ENCODE results near the gene TPSB2. TPM values are rescaled to one million over a fixed set of nuclear protein-coding genes. Genes with fewer than 3 reads are reported as not detected.
"Not testable (repeated sequence)": the region's sequence is repeated elsewhere in the genome, so short reads cannot be mapped to it uniquely, and the experiment has no call there.

The TPSB2 gene
- total RNA-seq, 1 donor from 2014 or later, result not detected

DNA sequence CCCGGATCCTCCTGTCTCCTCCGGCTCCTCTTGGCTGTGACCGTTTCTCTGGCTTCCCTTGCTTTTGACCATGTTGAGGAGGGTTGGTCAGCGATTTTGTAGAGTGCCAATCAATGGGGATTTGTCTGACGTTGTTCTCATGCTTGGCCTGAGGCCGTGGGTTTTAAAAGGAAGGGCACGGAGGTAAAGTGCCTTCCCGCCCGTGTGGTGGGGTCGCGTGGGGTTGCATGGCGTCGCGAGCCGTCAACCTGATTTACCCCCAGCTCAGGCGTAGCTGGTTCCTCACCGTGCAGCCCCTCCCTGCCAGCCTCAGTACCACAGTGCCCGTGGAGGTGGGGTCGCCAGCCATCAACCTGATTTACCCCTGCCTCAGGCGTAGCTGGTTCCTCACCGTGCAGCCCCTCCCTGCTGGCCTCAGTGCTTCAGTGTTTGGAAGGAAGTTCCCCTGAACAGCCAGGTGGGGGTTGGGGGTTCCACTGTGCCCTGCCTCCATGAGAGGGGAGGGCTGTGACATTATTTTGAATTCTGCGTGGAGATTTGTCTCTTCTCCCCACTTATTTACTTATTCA is 15.6 kb upstream of the TPSB2 start:
- H3K27ac ChIP-seq, result no peak overlapping the region
- no peaks in the 10 kb centered on the region for H3K36me3 ChIP-seq
- no peaks in the 10 kb centered on the region for H3K4me1 ChIP-seq
- intact Hi-C loops (cut with DNase I), result no loop called here
- no peaks in the 10 kb centered on the region for H3K27me3 ChIP-seq
- no peak overlapping the region for H3K4me3 ChIP-seq
- DNase-seq (ENCODE audit: low spot score in 2 of 2), result no peak
- no peak for TF ChIP-seq CTCF (IDR thresholded peaks at IDR 0.05)
- no peaks in the 10 kb centered on the region for H3K9me3 ChIP-seq

GRCh38 chr16:1244881-1245280 is 14.9 kb upstream of the TPSB2 start:
- intact Hi-C loops (cut with DNase I), result no loop called here
- Histone ChIP-seq H3K36me3 (no peaks in the 10 kb centered on the region), H3K27ac (no peak overlapping the region), H3K9me3 (no peaks in the 10 kb centered on the region), H3K4me1 (no peaks in the 10 kb centered on the region), H3K4me3 (no peak overlapping the region), H3K27me3 (no peaks in the 10 kb centered on the region)
- no peak for TF ChIP-seq CTCF (IDR thresholded peaks at IDR 0.05)
- DNase-seq (ENCODE audit: low spot score in 2 of 2), result no peak

GRCh38 chr16:1243907-1244850 is 14.2 kb upstream of the TPSB2 start:
- H3K4me3 ChIP-seq; H3K9me3 ChIP-seq; intact Hi-C loops (cut with DNase I); H3K4me1 ChIP-seq; H3K27me3 ChIP-seq; H3K27ac ChIP-seq; DNase-seq (ENCODE audit: low spot score in 2 of 2); H3K36me3 ChIP-seq: not testable (repeated sequence)

DNA sequence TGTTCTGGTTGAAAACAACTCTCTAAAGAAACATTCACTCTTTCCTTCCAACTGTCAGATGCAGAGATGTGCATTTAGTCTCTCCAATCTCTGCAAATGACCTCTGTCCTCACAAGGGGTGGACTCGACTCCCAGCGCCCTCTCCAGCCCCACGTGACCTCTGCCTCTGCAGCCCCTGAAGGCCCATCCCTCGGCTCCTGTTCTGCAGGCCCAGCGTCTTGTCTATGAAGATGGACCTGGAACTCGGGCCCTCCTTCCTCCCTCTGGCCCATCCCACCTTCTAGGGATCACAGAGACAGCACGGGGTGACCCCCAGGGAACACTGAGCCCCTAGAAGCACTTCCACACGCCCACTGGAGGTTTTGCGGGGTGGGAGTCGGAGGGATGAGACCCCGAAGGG is 13.4 kb upstream of the TPSB2 start:
- H3K9me3 ChIP-seq; H3K27ac ChIP-seq; DNase-seq (ENCODE audit: low spot score in 2 of 2); H3K4me1 ChIP-seq; H3K4me3 ChIP-seq; H3K27me3 ChIP-seq; H3K36me3 ChIP-seq; intact Hi-C loops (cut with DNase I): not testable (repeated sequence)

DNA sequence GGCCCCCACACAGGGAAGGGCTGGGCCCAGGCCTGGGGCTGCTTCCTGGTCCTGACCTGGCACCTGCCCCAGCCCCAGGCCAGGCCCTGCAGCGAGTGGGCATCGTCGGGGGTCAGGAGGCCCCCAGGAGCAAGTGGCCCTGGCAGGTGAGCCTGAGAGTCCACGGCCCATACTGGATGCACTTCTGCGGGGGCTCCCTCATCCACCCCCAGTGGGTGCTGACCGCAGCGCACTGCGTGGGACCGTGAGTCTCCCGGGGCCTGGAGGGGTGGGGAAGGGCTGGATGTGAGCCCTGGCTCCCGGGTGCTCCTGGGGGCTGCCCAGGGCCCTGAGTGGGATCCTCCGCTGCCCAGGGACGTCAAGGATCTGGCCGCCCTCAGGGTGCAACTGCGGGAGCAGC is 11.1 kb upstream of the TPSB2 start:
- intact Hi-C loops (cut with DNase I); H3K9me3 ChIP-seq; H3K4me3 ChIP-seq: not testable (repeated sequence)

DNA sequence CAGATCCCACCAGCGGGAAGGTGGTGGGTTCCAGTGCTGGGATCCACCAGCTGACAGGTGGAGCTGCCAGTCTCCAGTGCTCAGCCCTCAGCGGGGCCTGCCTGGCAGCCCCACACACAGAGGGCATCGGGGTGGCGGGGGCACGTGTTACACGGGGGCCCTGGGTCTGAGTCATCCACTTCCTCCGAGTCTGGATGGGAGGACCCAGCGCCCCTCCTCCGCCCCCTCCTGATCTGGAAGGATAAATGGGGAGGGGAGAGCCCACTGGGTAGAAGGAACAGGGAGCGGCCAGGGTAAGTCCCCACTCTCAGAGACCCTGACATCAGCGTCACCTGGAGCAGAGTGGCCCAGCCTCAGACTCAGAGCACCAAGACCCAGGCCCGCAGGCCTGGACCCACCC is 10.5 kb upstream of the TPSB2 start, which contains the start of gene TPSAB1:
Gene TPSAB1 (plus strand): TSS at position 270 of the 400 bp plus-strand sequence. CDS start 234 bp downstream, outside the sequence.
- intact Hi-C loops (cut with DNase I); H3K4me3 ChIP-seq; H3K36me3 ChIP-seq: not testable (repeated sequence)

More for the DNA sequence above, 11.1 kb upstream of the TPSB2 start:
- not testable (repeated sequence) for H3K4me1 ChIP-seq; H3K36me3 ChIP-seq; DNase-seq (ENCODE audit: low spot score in 2 of 2); H3K27me3 ChIP-seq; H3K27ac ChIP-seq

GRCh38 chr16:1239575-1239974 is 9.6 kb upstream of the TPSB2 start:
- DNase-seq (ENCODE audit: low spot score in 2 of 2); H3K36me3 ChIP-seq; intact Hi-C loops (cut with DNase I); H3K4me1 ChIP-seq; H3K4me3 ChIP-seq; H3K27me3 ChIP-seq; H3K27ac ChIP-seq; H3K9me3 ChIP-seq: not testable (repeated sequence)

More for the DNA sequence above, 10.5 kb upstream of the TPSB2 start, which contains the start of gene TPSAB1:
- not testable (repeated sequence) for H3K9me3 ChIP-seq; DNase-seq (ENCODE audit: low spot score in 2 of 2); H3K27ac ChIP-seq; H3K27me3 ChIP-seq; H3K4me1 ChIP-seq

- H3K36me3 ChIP-seq; H3K4me1 ChIP-seq; DNase-seq (ENCODE audit: low spot score in 2 of 2); H3K4me3 ChIP-seq; H3K27me3 ChIP-seq; H3K9me3 ChIP-seq; H3K27ac ChIP-seq; intact Hi-C loops (cut with DNase I): not testable (repeated sequence)
Measured at GRCh38 chr16:1238909-1239308, 8.9 kb upstream of the TPSB2 start.

Data from ascending aorta (tissue), 2 donors.